Keratinocyte (primary cell): ENCODE data around the gene POLDIP3. TPM values are rescaled to one million over a fixed set of nuclear protein-coding genes. Genes with fewer than 3 reads are reported as not detected.

Source experiments
- DNase-seq: peaks from one replicate; pipeline ENCODE4 v3.0.0-alpha.2; 2011; ENCODE audit warnings: low read depth, missing footprints, low spot score
- FAIRE-seq: peaks from 2 replicates; lab custom pipeline; 2011; peaks lifted over from hg19 to GRCh38; lab: Jason Lieb, UNC
- H2AFZ ChIP-seq: 2 replicates; pipeline ENCODE4 v1.6.0; 2012; ENCODE audit warnings: low read length, control low read depth, inconsistent platforms; ENCODE audit not compliant: control insufficient read depth
- H3K27ac ChIP-seq: 2 replicates; pipeline ENCODE4 v1.5.1; 2011; ENCODE audit warnings: low read length; ENCODE audit not compliant: control insufficient read depth, insufficient read depth
- H3K27me3 ChIP-seq: 3 replicates; pipeline ENCODE4 v1.6.0; 2011; ENCODE audit warnings: low read length; ENCODE audit not compliant: control insufficient read depth, insufficient read depth; ENCODE audit errors: extremely low read depth
- H3K36me3 ChIP-seq, 2 experiments: 2 replicates in 1 of 2; 3 replicates in 1 of 2; pipeline ENCODE4 v1.5.1; 2011; ENCODE audit warnings: low read length in 2 of 2, mild to moderate bottlenecking in 1 of 2; ENCODE audit not compliant: control insufficient read depth in 2 of 2, insufficient read depth in 2 of 2; ENCODE audit errors: extremely low read depth in 1 of 2
- H3K4me1 ChIP-seq: 3 replicates; pipeline ENCODE4 v1.5.1; 2011; ENCODE audit warnings: low read length; ENCODE audit not compliant: control insufficient read depth, insufficient read depth; ENCODE audit errors: extremely low read depth
- H3K4me2 ChIP-seq: 3 replicates; pipeline ENCODE4 v1.6.0; 2011; ENCODE audit warnings: low read depth, low read length; ENCODE audit not compliant: control insufficient read depth, insufficient read depth; ENCODE audit errors: extremely low read depth
- H3K4me3 ChIP-seq, 3 experiments: fragments of 200-600 bp in 1 of 3; sonication (generic) in 1 of 3; 2 replicates in 2 of 3; 3 replicates in 1 of 3; pipeline ENCODE4 v1.5.1; 2011 to 2016; ENCODE audit warnings: low read length in 3 of 3, mild to moderate bottlenecking in 3 of 3, control low read depth in 2 of 3, inconsistent platforms in 1 of 3, low read depth in 1 of 3, mixed read lengths in 1 of 3, mixed run types in 1 of 3, moderate library complexity in 1 of 3; ENCODE audit not compliant: control insufficient read depth in 2 of 3, insufficient read depth in 2 of 3; ENCODE audit errors: extremely low read depth in 1 of 3
- H3K79me2 ChIP-seq: 2 replicates; pipeline ENCODE4 v1.6.0; 2012; ENCODE audit warnings: low read length; ENCODE audit not compliant: control insufficient read depth, insufficient read depth
- H3K9ac ChIP-seq: 3 replicates; pipeline ENCODE4 v1.6.0; 2011; ENCODE audit warnings: low read length; ENCODE audit not compliant: control insufficient read depth, insufficient read depth; ENCODE audit errors: extremely low read depth
- H3K9me1 ChIP-seq: 3 replicates; pipeline ENCODE4 v1.6.0; 2011; ENCODE audit warnings: low read length; ENCODE audit not compliant: control insufficient read depth, insufficient read depth; ENCODE audit errors: extremely low read depth
- H3K9me3 ChIP-seq: 2 replicates; pipeline ENCODE4 v1.5.1; 2012; ENCODE audit warnings: low read depth, low read length; ENCODE audit not compliant: control insufficient read depth
- H4K20me1 ChIP-seq: 3 replicates; pipeline ENCODE4 v1.6.0; 2011; ENCODE audit warnings: low read length; ENCODE audit not compliant: control insufficient read depth, insufficient read depth; ENCODE audit errors: extremely low read depth
- CTCF ChIP-seq, 3 experiments: IDR thresholded peaks in 1 of 3; conservative IDR thresholded peaks in 1 of 3; optimal IDR thresholded peaks in 1 of 3; 2 replicates in 2 of 3; 3 replicates in 1 of 3; pipeline versions ENCODE3 to v1.5.1; 2011; ENCODE audit warnings: low read length in 3 of 3, mild to moderate bottlenecking in 3 of 3, moderate library complexity in 2 of 3, control low read depth in 1 of 3, inconsistent platforms in 1 of 3; ENCODE audit not compliant: insufficient read depth in 2 of 3; ENCODE audit errors: extremely low read depth in 1 of 3
- EZH2 ChIP-seq: IDR thresholded peaks from one replicate; pipeline ENCODE4 v1.6.1; 2012; ENCODE audit warnings: inconsistent platforms, mild to moderate bottlenecking, low read length, moderate library complexity
- dilution Hi-C: fragments of 300-500 bp; cut with MboI; formaldehyde crosslinking; loops from one replicate; pipeline ENCODE4 v1.7.0; 2020; ENCODE audit warnings: low sequenced_read_pairs; ENCODE audit not compliant: extremely low pct_ligation_motif_present
- polyA plus RNA-seq, 5 experiments: library from polyadenylated mRNA; depleted of rRNA in 3 of 5; stranded (reverse) in 3 of 5; stranded (forward) in 1 of 5; unstranded in 1 of 5; fragments of >200 nt; gene quantifications; 1 replicate in 1 of 5; 2 replicates in 3 of 5; 3 replicates in 1 of 5; pipeline versions ENCODE4 v1.2.1 to v1.2.3, GENCODE V29; 2011 to 2012; ENCODE audit warnings: missing spikeins in 2 of 5, low read depth in 1 of 5, low replicate concordance in 1 of 5

Gene POLDIP3
- polyA plus RNA-seq, 1 donor (not counting 4 experiments of a cell fraction or from before 2014, with no cell fraction given), result 41.9 TPM

DNA sequence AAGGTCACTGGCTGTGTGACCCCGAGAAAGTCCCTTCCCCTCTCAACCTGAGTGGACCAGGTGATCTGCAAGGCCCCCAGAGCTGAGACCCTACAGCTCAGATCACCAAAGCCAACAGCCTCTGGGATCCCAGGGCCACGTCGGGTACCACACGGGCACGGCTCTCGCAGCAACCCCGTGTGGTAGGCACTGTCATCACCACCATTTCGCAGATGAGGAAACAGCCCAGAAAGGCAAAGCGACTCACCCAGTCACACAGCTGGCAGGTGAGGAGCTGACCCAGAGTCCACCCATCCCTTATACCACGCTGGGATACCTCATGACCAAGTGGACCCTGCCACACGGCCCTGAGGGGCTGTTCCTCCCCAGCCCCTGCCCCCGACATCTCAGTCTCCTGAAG lies 22.9 kb upstream of the POLDIP3 start:
- Histone ChIP-seq H3K9me3 (no peaks in the 10 kb centered on the region), H3K27me3 (no peaks in the 10 kb centered on the region), H3K4me2 (no peak overlapping the region), H4K20me1 (no peaks in the 10 kb centered on the region), H3K9ac (no peak overlapping the region), H3K79me2 (peaks cover 49% of the 10 kb centered on the region), H3K4me3 (no peak overlapping the region), H3K36me3 (peaks cover 7 to 12% of the 10 kb centered on the region in 2 experiments), H2AFZ (no peak overlapping the region), H3K4me1 (peaks cover 16% of the 10 kb centered on the region), H3K9me1 (no peaks in the 10 kb centered on the region), H3K27ac (peak overlapping the region; percentile 24)
- no peak for DNase-seq
- TF ChIP-seq EZH2 (no peak), CTCF (optimal IDR thresholded peaks at IDR 0.05 in 1 of 3, IDR thresholded peaks at IDR 0.05 in 1 of 3, conservative IDR thresholded peaks at IDR 0.05 in 1 of 3; ENCODE audit: extremely low read depth in 1 of 3, insufficient read depth in 2 of 3, low read length in 3 of 3) (peak in 1 of 3 experiments; percentile 18)
- dilution Hi-C loops, result no loop called here
- no peak for FAIRE-seq

DNA sequence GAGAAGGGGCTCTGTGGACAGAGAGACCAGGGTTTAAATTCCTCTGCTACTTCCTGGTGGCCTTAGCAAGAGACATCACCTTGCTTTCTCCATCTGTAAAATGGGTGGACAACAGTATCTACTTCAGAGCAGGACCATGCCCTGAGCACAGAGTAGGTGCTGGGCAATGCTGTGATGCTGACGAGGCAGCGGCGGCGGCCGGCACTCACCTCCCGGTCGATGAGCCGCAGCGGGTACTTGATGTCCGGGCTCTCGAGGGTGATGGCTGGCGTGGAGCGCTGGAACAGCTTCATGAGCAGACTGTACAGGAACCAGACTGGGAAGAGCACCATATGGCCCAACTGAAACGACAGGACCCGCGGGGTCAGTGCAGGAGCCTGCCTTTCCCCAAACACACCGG lies 21.8 kb upstream of the POLDIP3 start:
- no peak overlapping the region for H3K4me3 ChIP-seq
- peaks cover 23% of the 10 kb centered on the region for H3K4me1 ChIP-seq
- H3K27me3 ChIP-seq, result no peaks in the 10 kb centered on the region
- peaks cover 16 to 19% of the 10 kb centered on the region in 2 experiments for H3K36me3 ChIP-seq
- no peaks in the 10 kb centered on the region for H3K9me1 ChIP-seq
- H3K9ac ChIP-seq, result no peak overlapping the region
- FAIRE-seq (no peak), DNase-seq (no peak)
- peaks cover 49% of the 10 kb centered on the region for H3K79me2 ChIP-seq
- H3K9me3 ChIP-seq, result no peaks in the 10 kb centered on the region
- dilution Hi-C loops, result no loop called here
- no peak overlapping the region for H3K4me2 ChIP-seq
- no peak for TF ChIP-seq CTCF (optimal IDR thresholded peaks at IDR 0.05 in 1 of 3, IDR thresholded peaks at IDR 0.05 in 1 of 3, conservative IDR thresholded peaks at IDR 0.05 in 1 of 3; ENCODE audit: extremely low read depth in 1 of 3, insufficient read depth in 2 of 3, low read length in 3 of 3)
- no peak for TF ChIP-seq EZH2
- no peaks in the 10 kb centered on the region for H4K20me1 ChIP-seq
- H3K27ac ChIP-seq, result peak overlapping the region; percentile 73
- no peak overlapping the region for H2AFZ ChIP-seq
